Mammary epithelial cell (primary cell): ENCODE data around the gene ORM1.
"Not testable (repeated sequence)": the region's sequence is repeated elsewhere in the genome, so short reads cannot be mapped to it uniquely, and the experiment has no call there.

Experiments used
- EZH2 ChIP-seq: IDR thresholded peaks from 2 replicates; pipeline ENCODE4 v1.6.1; 2012; ENCODE audit warnings: low read length, inconsistent platforms, borderline replicate concordance
- TF ChIP-seq, protein P1 (sequence below), 2 donors: IDR thresholded peaks in 1 of 2; conservative IDR thresholded peaks in 1 of 2; 2 replicates each; pipeline ENCODE4 v1.5.1; 2011 to 2012; ENCODE audit warnings: inconsistent platforms in 2 of 2, low read length in 2 of 2, mild to moderate bottlenecking in 2 of 2, control low read depth in 1 of 2, low read depth in 1 of 2; ENCODE audit not compliant: insufficient read depth in 1 of 2; ENCODE audit errors: extremely low read depth in 1 of 2

DNA sequence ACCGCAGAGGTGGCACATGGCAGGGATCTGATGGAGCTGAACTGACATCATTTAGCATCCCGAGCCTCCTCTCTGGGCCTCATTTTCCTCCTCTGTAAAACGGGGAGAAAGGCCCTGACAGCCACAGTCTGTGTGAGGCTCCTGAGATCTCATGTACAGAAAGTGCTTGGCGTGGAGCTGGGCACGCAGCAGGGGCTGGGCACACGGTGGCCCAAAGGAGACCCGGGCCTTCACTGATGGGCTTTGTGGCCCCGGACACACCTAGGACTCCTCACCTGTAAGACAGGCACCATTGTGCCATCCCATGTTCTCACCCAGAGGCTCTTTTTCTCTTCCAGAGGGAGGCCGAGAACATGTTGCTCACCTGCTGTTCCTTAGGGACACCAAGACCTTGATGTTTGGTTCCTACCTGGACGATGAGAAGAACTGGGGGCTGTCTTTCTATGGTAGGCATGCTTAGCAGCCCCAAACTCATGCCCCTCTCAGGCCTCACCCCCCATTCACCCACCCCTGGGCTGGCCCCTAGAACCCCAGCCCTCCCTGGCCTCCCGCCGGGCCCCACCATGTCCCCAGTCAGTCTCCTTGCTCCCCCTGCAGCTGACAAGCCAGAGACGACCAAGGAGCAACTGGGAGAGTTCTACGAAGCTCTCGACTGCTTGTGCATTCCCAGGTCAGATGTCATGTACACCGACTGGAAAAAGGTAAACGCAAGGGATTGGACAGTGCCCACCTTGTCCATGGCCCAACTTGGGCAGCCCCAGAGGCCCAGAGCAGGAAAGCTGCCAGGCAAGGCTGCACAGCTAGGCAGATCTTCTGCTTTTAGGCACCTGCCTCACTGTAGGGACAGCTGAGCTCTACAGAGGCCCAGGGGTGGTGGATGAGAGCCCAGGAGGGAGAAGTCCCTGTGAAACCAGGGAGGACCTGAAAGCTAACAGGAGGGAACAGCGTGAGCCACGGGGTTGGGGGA is 8.6 kb downstream of the ORM1 start:
- TF ChIP-seq, protein P1, sequence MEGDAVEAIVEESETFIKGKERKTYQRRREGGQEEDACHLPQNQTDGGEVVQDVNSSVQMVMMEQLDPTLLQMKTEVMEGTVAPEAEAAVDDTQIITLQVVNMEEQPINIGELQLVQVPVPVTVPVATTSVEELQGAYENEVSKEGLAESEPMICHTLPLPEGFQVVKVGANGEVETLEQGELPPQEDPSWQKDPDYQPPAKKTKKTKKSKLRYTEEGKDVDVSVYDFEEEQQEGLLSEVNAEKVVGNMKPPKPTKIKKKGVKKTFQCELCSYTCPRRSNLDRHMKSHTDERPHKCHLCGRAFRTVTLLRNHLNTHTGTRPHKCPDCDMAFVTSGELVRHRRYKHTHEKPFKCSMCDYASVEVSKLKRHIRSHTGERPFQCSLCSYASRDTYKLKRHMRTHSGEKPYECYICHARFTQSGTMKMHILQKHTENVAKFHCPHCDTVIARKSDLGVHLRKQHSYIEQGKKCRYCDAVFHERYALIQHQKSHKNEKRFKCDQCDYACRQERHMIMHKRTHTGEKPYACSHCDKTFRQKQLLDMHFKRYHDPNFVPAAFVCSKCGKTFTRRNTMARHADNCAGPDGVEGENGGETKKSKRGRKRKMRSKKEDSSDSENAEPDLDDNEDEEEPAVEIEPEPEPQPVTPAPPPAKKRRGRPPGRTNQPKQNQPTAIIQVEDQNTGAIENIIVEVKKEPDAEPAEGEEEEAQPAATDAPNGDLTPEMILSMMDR (conservative IDR thresholded peaks at IDR 0.05 in 1 of 2, IDR thresholded peaks at IDR 0.05 in 1 of 2; ENCODE audit: extremely low read depth in 1 of 2, insufficient read depth in 1 of 2, low read depth in 1 of 2, low read length in 2 of 2), result not testable (repeated sequence)
- not testable (repeated sequence) for TF ChIP-seq EZH2
